Skeletal muscle cell (primary cell): ENCODE data around the gene BTNL3.
"Not testable (repeated sequence)": the region's sequence is repeated elsewhere in the genome, so short reads cannot be mapped to it uniquely, and the experiment has no call there.

Source experiments
- DNase-seq: peaks from one replicate; pipeline ENCODE4 v3.0.0-alpha.2; 2010; ENCODE audit warnings: low read depth
- H3K4me3 ChIP-seq: 2 replicates; pipeline ENCODE4 v1.5.1; 2011; ENCODE audit warnings: low read depth, mild to moderate bottlenecking, control low read depth, low read length, moderate library complexity

The BTNL3 gene

GRCh38 chr5:180988592-180988991, at the start of gene BTNL3:
Gene BTNL3 (plus strand): TSS chr5:180988846. CDS start chr5:180989029, 183 bp downstream.
- H3K4me3 ChIP-seq = no peak within 1 kb of the TSS
- no peak for DNase-seq

GRCh38 chr5:180950291-180950949, 38.2 kb upstream of the BTNL3 start:
- no peak for DNase-seq
- H3K4me3 ChIP-seq = no peak overlapping the region

- DNase-seq = no peak
- H3K4me3 ChIP-seq = no peak overlapping the region
These were observed 29.0 kb upstream of the BTNL3 start for GRCh38 chr5:180959661-180960060.

GRCh38 chr5:180960209-180960608, 28.4 kb upstream of the BTNL3 start:
- H3K4me3 ChIP-seq = no peak overlapping the region
- no peak for DNase-seq

- H3K4me3 ChIP-seq = no peak overlapping the region
- no peak for DNase-seq
These were observed 19.2 kb upstream of the BTNL3 start for GRCh38 chr5:180969406-180969805.

GRCh38 chr5:180970336-180970735, 18.3 kb upstream of the BTNL3 start:
- H3K4me3 ChIP-seq = no peak overlapping the region
- DNase-seq = no peak

GRCh38 chr5:180970875-180971274, 17.8 kb upstream of the BTNL3 start:
- DNase-seq = no peak
- no peak overlapping the region for H3K4me3 ChIP-seq

GRCh38 chr5:180974612-180975315, 13.9 kb upstream of the BTNL3 start:
- DNase-seq = no peak
- no peak overlapping the region for H3K4me3 ChIP-seq

- no peak for DNase-seq
- no peak overlapping the region for H3K4me3 ChIP-seq
These were observed 13.3 kb upstream of the BTNL3 start for GRCh38 chr5:180975338-180975737.

- DNase-seq = no peak
- H3K4me3 ChIP-seq = no peak overlapping the region
These were observed 12.1 kb upstream of the BTNL3 start for GRCh38 chr5:180976518-180976917.

GRCh38 chr5:180977852-180978251, 10.8 kb upstream of the BTNL3 start:
- DNase-seq = no peak
- H3K4me3 ChIP-seq = no peak overlapping the region

GRCh38 chr5:180982008-180982741, 6.5 kb upstream of the BTNL3 start:
- DNase-seq = no peak
- H3K4me3 ChIP-seq = no peak overlapping the region

- DNase-seq = no peak
- H3K4me3 ChIP-seq = no peak overlapping the region
These were observed 630 bp upstream of the BTNL3 start for GRCh38 chr5:180988016-180988415.

GRCh38 chr5:180990086-180990881, 1.6 kb downstream of the BTNL3 start:
- DNase-seq = no peak
- H3K4me3 ChIP-seq = no peak overlapping the region

- DNase-seq = no peak
- H3K4me3 ChIP-seq = no peak overlapping the region
These were observed 2.2 kb downstream of the BTNL3 start for GRCh38 chr5:180990882-180991242.

- DNase-seq = no peak
- H3K4me3 ChIP-seq = no peak overlapping the region
These were observed 13.3 kb downstream of the BTNL3 start for GRCh38 chr5:181001947-181002346.

- DNase-seq = no peak
These were observed 17.1 kb downstream of the BTNL3 start for GRCh38 chr5:181005791-181006190.

GRCh38 chr5:181008136-181008535, 19.5 kb downstream of the BTNL3 start:
- DNase-seq = no peak
- H3K4me3 ChIP-seq = no peak overlapping the region

More at GRCh38 chr5:181005791-181006190, 17.1 kb downstream of the BTNL3 start:
- no peak overlapping the region for H3K4me3 ChIP-seq

GRCh38 chr5:181010018-181010417, 21.4 kb downstream of the BTNL3 start:
- not testable (repeated sequence) for H3K4me3 ChIP-seq

GRCh38 chr5:181014654-181015053, 26.0 kb downstream of the BTNL3 start:
- DNase-seq = not testable (repeated sequence)

More at GRCh38 chr5:181010018-181010417, 21.4 kb downstream of the BTNL3 start:
- DNase-seq = not testable (repeated sequence)

More at GRCh38 chr5:181014654-181015053, 26.0 kb downstream of the BTNL3 start:
- not testable (repeated sequence) for H3K4me3 ChIP-seq
